Trophoblast cell (in vitro differentiated cells and primary cell): ENCODE measurements around the gene ADM5.
"Not testable (repeated sequence)": the region's sequence is repeated elsewhere in the genome, so short reads cannot be mapped to it uniquely, and the experiment has no call there.

Experiments
- DNase-seq, 2 donors: peaks; one replicate each; pipeline ENCODE4 v3.0.0-alpha.2; 2016
- H2AFZ ChIP-seq: 2 replicates; pipeline ENCODE4 v1.6.1; 2013; ENCODE audit warnings: low read length, moderate library complexity, mild to moderate bottlenecking; ENCODE audit not compliant: insufficient read depth, poor library complexity
- H2AK5ac ChIP-seq: 2 replicates; pipeline ENCODE4 v1.6.1; 2013; ENCODE audit warnings: mild to moderate bottlenecking, low read length
- H2BK120ac ChIP-seq: 2 replicates; pipeline ENCODE4 v1.6.1; 2013; ENCODE audit warnings: low read length, mild to moderate bottlenecking, moderate library complexity; ENCODE audit not compliant: insufficient read depth, poor library complexity
- H2BK12ac ChIP-seq: 2 replicates; pipeline ENCODE4 v1.6.1; 2013; ENCODE audit warnings: mild to moderate bottlenecking, low read length, moderate library complexity
- H2BK5ac ChIP-seq: 2 replicates; pipeline ENCODE4 v1.6.1; 2013; ENCODE audit warnings: low read length, low read depth, moderate library complexity, mild to moderate bottlenecking; ENCODE audit not compliant: poor library complexity
- H3K14ac ChIP-seq: 2 replicates; pipeline ENCODE4 v1.6.1; 2013; ENCODE audit warnings: mild to moderate bottlenecking, low read length
- H3K18ac ChIP-seq: 2 replicates; pipeline ENCODE4 v1.6.1; 2013; ENCODE audit warnings: mild to moderate bottlenecking, low read length
- H3K23ac ChIP-seq: 2 replicates; pipeline ENCODE4 v1.6.1; 2013; ENCODE audit warnings: low read length
- H3K27ac ChIP-seq: 2 replicates; pipeline ENCODE4 v1.5.1; 2013; ENCODE audit warnings: low read depth, mild to moderate bottlenecking, inconsistent platforms, low read length, moderate library complexity
- H3K27me3 ChIP-seq: 2 replicates; pipeline ENCODE4 v1.6.1; 2013; ENCODE audit warnings: inconsistent platforms, mild to moderate bottlenecking, low read length, moderate library complexity; ENCODE audit not compliant: insufficient read depth
- H3K36me3 ChIP-seq, 2 experiments: 1 replicate in 1 of 2; 2 replicates in 1 of 2; pipeline ENCODE4 v1.6.1; 2013; ENCODE audit warnings: low read length in 2 of 2, mild to moderate bottlenecking in 2 of 2, moderate library complexity in 1 of 2; ENCODE audit not compliant: insufficient read depth in 2 of 2, control insufficient read depth in 1 of 2
- H3K4ac ChIP-seq: 2 replicates; pipeline ENCODE4 v1.6.1; 2013; ENCODE audit warnings: low read depth, mild to moderate bottlenecking, low read length, moderate library complexity
- H3K4me1 ChIP-seq, 2 experiments: 1 replicate in 1 of 2; 2 replicates in 1 of 2; pipeline ENCODE4 v1.6.1; 2013; ENCODE audit warnings: low read length in 2 of 2, mild to moderate bottlenecking in 2 of 2, moderate library complexity in 1 of 2; ENCODE audit not compliant: insufficient read depth in 2 of 2, control insufficient read depth in 1 of 2
- H3K4me2 ChIP-seq: 2 replicates; pipeline ENCODE4 v1.6.1; 2013; ENCODE audit warnings: inconsistent platforms, mild to moderate bottlenecking, low read length, moderate library complexity
- H3K4me3 ChIP-seq: 2 replicates; pipeline ENCODE4 v1.5.1; 2013; ENCODE audit warnings: mild to moderate bottlenecking, low read depth, low read length, inconsistent platforms
- H3K79me1 ChIP-seq: one replicate; pipeline ENCODE4 v1.6.1; 2013; ENCODE audit warnings: low read length
- H3K79me2 ChIP-seq: 2 replicates; pipeline ENCODE4 v1.6.1; 2013; ENCODE audit warnings: low read length, mild to moderate bottlenecking; ENCODE audit not compliant: control insufficient read depth, insufficient read depth, poor library complexity
- H3K9ac ChIP-seq: 2 replicates; pipeline ENCODE4 v1.6.1; 2013; ENCODE audit warnings: mild to moderate bottlenecking, low read length
- H3K9me3 ChIP-seq: 2 replicates; pipeline ENCODE4 v1.6.1; 2013; ENCODE audit warnings: low read depth, mild to moderate bottlenecking, control low read depth, inconsistent platforms, low read length; ENCODE audit not compliant: insufficient read depth
- H4K12ac ChIP-seq: 2 replicates; pipeline ENCODE4 v1.6.1; 2013; ENCODE audit warnings: low read depth, mild to moderate bottlenecking, low read length, moderate library complexity
- H4K8ac ChIP-seq: 2 replicates; pipeline ENCODE4 v1.6.1; 2013; ENCODE audit warnings: low read depth, mild to moderate bottlenecking, low read length, moderate library complexity
- H4K91ac ChIP-seq: one replicate; pipeline ENCODE4 v1.6.1; 2013; ENCODE audit warnings: low read depth, mild to moderate bottlenecking, low read length, moderate library complexity
- WGBS: extraction: QIAGEN DNeasy Blood & Tissue Kit; methylation state at CpG from one replicate; pipeline ENCODE4 v1.1.7; 2013; ENCODE audit warnings: missing lambda C conversion rate; ENCODE audit not compliant: insufficient read length, insufficient coverage; ENCODE audit errors: extremely low coverage; 5-methylcytosine and 5-hydroxymethylcytosine counted together

ADM5 gene

DNA sequence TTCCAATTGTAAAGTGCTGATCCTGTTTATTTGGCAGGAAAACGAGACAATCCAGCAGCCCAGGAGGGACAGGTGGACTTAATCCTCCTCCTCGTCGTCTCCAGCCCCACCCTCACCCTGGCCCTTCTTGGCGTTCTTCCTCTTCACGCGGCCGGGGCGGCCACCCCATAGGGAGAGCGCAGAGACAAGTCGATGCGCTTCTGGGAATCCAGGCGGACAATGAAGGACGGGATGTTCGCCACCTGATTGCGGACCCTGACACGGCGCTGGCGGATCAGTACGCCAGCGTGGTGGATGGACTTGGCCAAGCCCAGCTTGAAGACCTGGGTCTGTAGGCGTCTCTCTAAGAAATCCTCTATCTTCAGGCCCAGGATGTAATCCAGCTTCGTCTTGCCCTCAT lies 30.0 kb downstream of the ADM5 start:
- not testable (repeated sequence) for H3K18ac ChIP-seq, H2AFZ ChIP-seq, H3K14ac ChIP-seq, H3K4me2 ChIP-seq, H3K4ac ChIP-seq, H3K4me3 ChIP-seq, H3K79me2 ChIP-seq, H3K27ac ChIP-seq, H2BK120ac ChIP-seq, H3K9ac ChIP-seq, H3K79me1 ChIP-seq, H2AK5ac ChIP-seq, DNase-seq, H3K4me1 ChIP-seq, H3K9me3 ChIP-seq, H4K8ac ChIP-seq, H3K36me3 ChIP-seq, H3K23ac ChIP-seq, H2BK12ac ChIP-seq, H4K91ac ChIP-seq, H4K12ac ChIP-seq, H3K27me3 ChIP-seq, H2BK5ac ChIP-seq
- WGBS: no CpG with 5 or more reads among the region's 22 CpGs

DNA sequence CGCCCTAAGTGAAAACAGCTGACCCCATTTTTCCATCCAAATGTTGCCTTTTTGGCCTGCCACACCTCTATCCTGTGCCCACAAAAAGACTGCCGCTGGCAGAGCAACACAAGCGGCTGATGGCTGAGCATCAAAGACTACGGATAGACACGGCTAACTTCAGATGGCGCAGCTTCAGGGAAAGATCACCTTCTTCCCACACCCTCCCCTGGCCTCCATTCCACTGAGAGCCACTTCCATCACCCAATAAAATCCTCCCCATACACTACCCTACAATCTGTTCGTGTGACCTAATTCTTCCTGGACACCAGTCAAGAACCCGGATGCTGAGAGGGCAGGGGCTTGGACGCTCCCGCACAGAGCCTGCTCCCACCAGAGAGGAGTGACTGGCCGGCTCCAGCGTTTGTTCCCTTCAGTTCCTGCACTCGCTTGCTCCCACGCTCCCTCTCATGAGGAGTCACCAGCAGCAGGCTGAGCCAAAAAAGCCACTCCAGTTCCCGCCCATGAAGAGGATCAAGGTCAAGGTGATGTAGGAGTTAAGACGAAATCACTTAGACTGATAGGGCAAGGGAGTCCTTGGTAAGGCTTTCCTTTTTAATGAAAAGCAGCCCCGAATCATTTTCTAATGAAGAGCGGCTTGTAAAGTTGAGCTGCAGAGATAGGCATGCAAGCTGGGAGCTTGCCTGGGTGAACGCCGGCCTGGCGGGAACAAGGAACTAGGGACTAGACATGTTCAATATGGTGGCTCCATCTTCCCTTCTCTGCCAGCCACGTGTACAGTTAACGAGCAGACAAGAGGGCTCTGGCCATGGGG lies 38.0 kb downstream of the ADM5 start:
- Histone ChIP-seq H3K4me1 (no peaks in the 10 kb centered on the region), H3K18ac (no peak overlapping the region), H2AFZ (no peak overlapping the region), H3K14ac (no peak overlapping the region), H3K4ac (no peak overlapping the region), H2AK5ac (no peak overlapping the region), H4K91ac (no peak overlapping the region), H3K9me3 (no peaks in the 10 kb centered on the region), H3K79me1 (no peaks in the 10 kb centered on the region), H2BK5ac (no peak overlapping the region), H3K9ac (no peak overlapping the region), H3K27ac (no peak overlapping the region), H3K4me3 (no peak overlapping the region), H3K4me2 (no peak overlapping the region), H3K27me3 (no peaks in the 10 kb centered on the region), H2BK120ac (no peak overlapping the region), H3K36me3 (no peaks in the 10 kb centered on the region), H4K8ac (no peak overlapping the region), H3K79me2 (no peaks in the 10 kb centered on the region), H2BK12ac (no peak overlapping the region), H4K12ac (no peak overlapping the region), H3K23ac (no peak overlapping the region)
- no peak for DNase-seq
- WGBS: no CpG with 5 or more reads among the region's 23 CpGs

DNA sequence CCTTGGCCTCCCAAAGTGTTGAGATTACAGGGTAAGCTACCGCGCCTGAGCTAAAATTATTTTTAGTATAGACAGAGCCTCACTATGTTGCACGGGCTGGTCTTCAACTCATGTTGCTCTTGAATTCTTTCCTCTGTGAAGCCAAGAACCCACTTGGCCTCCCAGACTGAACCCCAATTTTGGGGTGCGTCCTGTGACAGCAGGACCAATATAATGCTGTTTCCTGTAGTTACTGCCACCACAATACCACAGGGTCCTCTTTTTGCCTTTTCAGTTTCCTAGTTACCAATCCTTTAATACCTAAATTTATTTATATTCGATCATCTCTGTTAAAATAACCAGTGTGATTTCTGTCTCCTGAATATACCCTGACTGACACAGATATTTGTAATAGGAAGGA lies 40.8 kb downstream of the ADM5 start:
- Histone ChIP-seq H2BK12ac (no peak overlapping the region), H3K36me3 (no peaks in the 10 kb centered on the region), H3K79me2 (no peaks in the 10 kb centered on the region), H4K12ac (no peak overlapping the region), H3K4ac (no peak overlapping the region), H4K91ac (no peak overlapping the region), H2BK120ac (no peak overlapping the region), H2AFZ (no peak overlapping the region), H3K79me1 (no peaks in the 10 kb centered on the region), H3K4me2 (no peak overlapping the region), H3K27me3 (no peaks in the 10 kb centered on the region), H3K4me1 (no peaks in the 10 kb centered on the region), H2AK5ac (no peak overlapping the region), H3K9ac (no peak overlapping the region), H3K9me3 (no peaks in the 10 kb centered on the region), H2BK5ac (no peak overlapping the region), H4K8ac (no peak overlapping the region), H3K4me3 (no peak overlapping the region), H3K14ac (no peak overlapping the region), H3K23ac (no peak overlapping the region), H3K18ac (no peak overlapping the region), H3K27ac (no peak overlapping the region)
- DNase-seq: no peak
- no CpG with 5 or more reads among the region's 5 CpGs for WGBS

DNA sequence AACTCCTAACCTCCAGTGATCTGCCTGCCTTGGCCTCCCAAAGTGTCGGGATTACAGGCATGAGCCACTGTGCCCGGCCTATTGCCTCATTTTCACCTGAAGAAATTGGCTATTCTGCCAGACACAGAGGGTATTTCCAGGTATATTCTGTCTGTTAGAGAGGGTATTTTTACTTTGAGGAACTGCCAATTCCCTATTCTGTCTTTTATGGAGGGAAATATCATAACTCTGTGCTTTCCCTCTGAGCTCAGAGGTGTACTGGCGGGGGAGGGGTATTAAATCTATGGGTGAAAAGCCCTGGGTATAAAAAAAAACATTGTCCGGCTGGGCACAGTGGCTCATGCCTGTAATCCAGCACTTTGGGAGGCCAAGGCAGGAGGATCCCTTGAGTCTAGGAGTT lies 48.9 kb downstream of the ADM5 start:
- Histone ChIP-seq H3K4me1 (no peaks in the 10 kb centered on the region), H2BK120ac (no peak overlapping the region), H2AFZ (no peak overlapping the region), H2BK12ac (no peak overlapping the region), H3K4me2 (no peak overlapping the region), H4K8ac (no peak overlapping the region), H4K12ac (no peak overlapping the region), H3K23ac (no peak overlapping the region), H3K4ac (no peak overlapping the region), H3K9me3 (no peaks in the 10 kb centered on the region), H4K91ac (no peak overlapping the region), H3K27ac (no peak overlapping the region), H3K36me3 (no peaks in the 10 kb centered on the region), H2AK5ac (no peak overlapping the region), H3K79me2 (no peaks in the 10 kb centered on the region), H3K79me1 (no peaks in the 10 kb centered on the region), H3K27me3 (no peaks in the 10 kb centered on the region), H3K4me3 (no peak overlapping the region), H3K9ac (no peak overlapping the region), H2BK5ac (no peak overlapping the region), H3K18ac (no peak overlapping the region), H3K14ac (no peak overlapping the region)
- DNase-seq: no peak
- no CpG with 5 or more reads among the region's 4 CpGs for WGBS
